Left ventricle myocardium inferior (tissue), 1 donor: Measurements from ENCODE around the gene ADM2. TPM values are rescaled to one million over a fixed set of nuclear protein-coding genes. Genes with fewer than 3 reads are reported as not detected.

Source experiments
- DNase-seq: peaks from one replicate; pipeline ENCODE4 v3.0.0-alpha.2; 2020
- H3K27ac ChIP-seq: fragments of 200-600 bp; replicated peaks from 2 replicates; pipeline ENCODE4 v1.8.0; 2021
- H3K27me3 ChIP-seq: fragments of 200-600 bp; 2 replicates; pipeline ENCODE4 v1.8.0; 2021; ENCODE audit warnings: low read depth
- H3K36me3 ChIP-seq: fragments of 200-600 bp; 2 replicates; pipeline ENCODE4 v1.8.0; 2021
- H3K4me1 ChIP-seq: fragments of 200-600 bp; 2 replicates; pipeline ENCODE4 v1.8.0; 2021
- H3K4me3 ChIP-seq: fragments of 200-600 bp; 2 replicates; pipeline ENCODE4 v1.8.0; 2021; ENCODE audit warnings: mild to moderate bottlenecking, moderate library complexity
- H3K9me3 ChIP-seq: fragments of 200-600 bp; replicated peaks from 2 replicates; pipeline ENCODE4 v1.8.0; 2021
- intact Hi-C: fragments of 100-400 bp; cut with micrococcal nuclease; formaldehyde crosslinking; loops from one replicate; pipeline ENCODE4 v1.11.0; 2022
- total RNA-seq: library from RNA; stranded (reverse); fragmentation: NEBNext Ultra II Directional; extraction: Animal tissue kit (Norgen Biotek cat#: 25700); gene quantifications from one replicate; pipeline ENCODE4 v1.2.1, GENCODE V29; 2021
- TF ChIP-seq, protein P1 (sequence below): fragments of 200-600 bp; IDR thresholded peaks from 2 replicates; pipeline ENCODE4 v1.8.0; 2021; ENCODE audit warnings: antibody characterized with exemption, mild to moderate bottlenecking, borderline replicate concordance
- donor health status: DM: no; HTN: yes; CAD: no; lungs with severe emphysema.

ADM2 gene
- total RNA-seq, 1 donor from 2014 or later: not detected

DNA sequence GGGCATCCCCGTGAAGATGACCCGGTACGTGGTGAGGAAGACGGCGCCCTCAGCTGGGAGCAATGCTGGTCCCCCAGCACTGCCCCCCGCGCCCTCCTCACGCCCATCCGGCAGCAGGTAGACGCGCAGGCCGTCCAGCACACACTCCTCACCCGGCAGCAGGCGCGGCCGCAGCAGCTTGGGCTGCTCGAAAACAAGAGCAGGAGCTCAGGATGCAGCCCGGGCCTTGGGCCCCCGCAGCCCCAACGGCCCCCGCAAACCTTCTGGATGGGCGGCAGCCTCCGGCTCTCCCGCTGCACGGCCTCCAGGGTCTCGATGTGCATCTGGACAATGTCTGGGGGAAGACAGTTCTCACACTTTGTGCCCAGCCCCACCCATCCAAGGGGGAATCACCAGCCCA lies 19.8 kb upstream of the ADM2 start:
- no peak for DNase-seq
- no peaks in the 10 kb centered on the region for H3K9me3 ChIP-seq
- no peak overlapping the region for H3K27ac ChIP-seq
- TF ChIP-seq, protein P1, sequence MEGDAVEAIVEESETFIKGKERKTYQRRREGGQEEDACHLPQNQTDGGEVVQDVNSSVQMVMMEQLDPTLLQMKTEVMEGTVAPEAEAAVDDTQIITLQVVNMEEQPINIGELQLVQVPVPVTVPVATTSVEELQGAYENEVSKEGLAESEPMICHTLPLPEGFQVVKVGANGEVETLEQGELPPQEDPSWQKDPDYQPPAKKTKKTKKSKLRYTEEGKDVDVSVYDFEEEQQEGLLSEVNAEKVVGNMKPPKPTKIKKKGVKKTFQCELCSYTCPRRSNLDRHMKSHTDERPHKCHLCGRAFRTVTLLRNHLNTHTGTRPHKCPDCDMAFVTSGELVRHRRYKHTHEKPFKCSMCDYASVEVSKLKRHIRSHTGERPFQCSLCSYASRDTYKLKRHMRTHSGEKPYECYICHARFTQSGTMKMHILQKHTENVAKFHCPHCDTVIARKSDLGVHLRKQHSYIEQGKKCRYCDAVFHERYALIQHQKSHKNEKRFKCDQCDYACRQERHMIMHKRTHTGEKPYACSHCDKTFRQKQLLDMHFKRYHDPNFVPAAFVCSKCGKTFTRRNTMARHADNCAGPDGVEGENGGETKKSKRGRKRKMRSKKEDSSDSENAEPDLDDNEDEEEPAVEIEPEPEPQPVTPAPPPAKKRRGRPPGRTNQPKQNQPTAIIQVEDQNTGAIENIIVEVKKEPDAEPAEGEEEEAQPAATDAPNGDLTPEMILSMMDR: no peak
- H3K4me3 ChIP-seq: no peak overlapping the region
- intact Hi-C loops: no loop called here
- H3K27me3 ChIP-seq: no peaks in the 10 kb centered on the region
- peaks cover 100% of the 10 kb centered on the region for H3K36me3 ChIP-seq
- no peaks in the 10 kb centered on the region for H3K4me1 ChIP-seq

DNA sequence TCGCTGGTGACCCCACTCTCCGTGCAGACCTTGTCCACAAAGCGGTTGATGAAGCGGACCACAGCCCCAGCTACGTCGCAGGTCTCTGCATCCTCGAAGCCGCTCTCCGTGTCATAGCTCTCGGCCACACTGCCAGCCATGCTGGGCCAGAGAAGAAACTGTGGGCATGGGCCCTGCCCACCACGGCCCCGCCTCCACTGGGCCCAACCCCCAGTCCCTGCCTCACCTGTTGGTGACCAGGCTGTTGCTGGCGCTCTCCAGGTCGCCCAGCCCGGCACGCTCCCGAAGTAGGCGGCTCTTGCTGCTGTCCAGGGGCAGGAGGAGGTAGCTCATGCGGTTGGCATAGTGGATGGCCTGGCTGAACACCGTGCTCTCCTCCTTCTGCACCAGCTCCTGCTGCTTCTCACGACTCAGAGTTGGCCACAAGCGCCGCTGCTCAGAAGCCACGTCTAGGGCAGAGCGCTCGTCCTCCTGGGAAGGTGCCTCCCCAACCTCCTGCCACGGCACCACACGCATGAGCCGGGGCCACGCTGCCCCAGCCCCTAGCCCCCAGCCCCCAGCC lies 19.3 kb upstream of the ADM2 start:
- intact Hi-C loops: no loop called here
- H3K36me3 ChIP-seq: peaks cover 100% of the 10 kb centered on the region
- no peaks in the 10 kb centered on the region for H3K4me1 ChIP-seq
- DNase-seq: no peak
- H3K4me3 ChIP-seq: no peak overlapping the region
- no peaks in the 10 kb centered on the region for H3K9me3 ChIP-seq
- TF ChIP-seq, protein P1: no peak
- no peaks in the 10 kb centered on the region for H3K27me3 ChIP-seq
- no peak overlapping the region for H3K27ac ChIP-seq

DNA sequence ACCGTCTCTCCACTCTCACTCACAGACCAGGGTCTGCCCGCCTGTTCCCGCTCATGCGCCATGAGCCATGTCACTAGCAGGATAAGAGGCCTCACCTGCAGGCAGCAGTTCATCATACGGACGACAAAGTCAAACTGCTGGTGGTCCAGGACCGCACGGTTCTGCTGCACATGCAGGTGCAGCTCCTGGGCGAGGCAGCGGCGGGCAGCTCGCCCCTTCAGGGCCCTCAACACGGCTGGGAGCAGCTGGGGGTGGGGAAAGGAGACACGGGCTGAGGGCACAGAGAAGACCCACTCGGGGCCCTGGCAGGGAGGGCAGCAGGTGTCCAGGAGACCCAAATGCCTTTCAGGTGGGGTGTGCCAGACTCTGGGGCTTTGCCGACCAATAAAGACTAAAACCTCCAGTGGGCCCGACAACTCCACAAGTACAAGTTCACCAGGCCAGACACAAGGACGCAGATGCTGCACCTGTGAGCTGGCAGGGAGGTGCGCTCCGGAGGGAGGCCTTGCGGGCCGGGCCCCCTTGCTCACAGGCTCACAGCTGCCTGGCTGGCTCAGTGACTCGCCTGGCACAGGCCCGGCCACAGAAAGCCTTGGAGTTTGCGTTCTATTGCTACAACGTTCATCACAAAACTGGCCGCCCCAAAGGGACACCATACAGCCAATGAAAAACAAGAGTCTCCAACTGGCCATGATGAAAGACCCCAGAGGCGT lies 18.0 kb upstream of the ADM2 start:
- H3K27me3 ChIP-seq: no peaks in the 10 kb centered on the region
- peaks cover 3% of the 10 kb centered on the region for H3K4me1 ChIP-seq
- intact Hi-C loops: no loop called here
- TF ChIP-seq, protein P1: no peak
- H3K9me3 ChIP-seq: no peaks in the 10 kb centered on the region
- H3K4me3 ChIP-seq: no peak overlapping the region
- H3K36me3 ChIP-seq: peaks cover 98% of the 10 kb centered on the region
- no peak overlapping the region for H3K27ac ChIP-seq
- DNase-seq: no peak

DNA sequence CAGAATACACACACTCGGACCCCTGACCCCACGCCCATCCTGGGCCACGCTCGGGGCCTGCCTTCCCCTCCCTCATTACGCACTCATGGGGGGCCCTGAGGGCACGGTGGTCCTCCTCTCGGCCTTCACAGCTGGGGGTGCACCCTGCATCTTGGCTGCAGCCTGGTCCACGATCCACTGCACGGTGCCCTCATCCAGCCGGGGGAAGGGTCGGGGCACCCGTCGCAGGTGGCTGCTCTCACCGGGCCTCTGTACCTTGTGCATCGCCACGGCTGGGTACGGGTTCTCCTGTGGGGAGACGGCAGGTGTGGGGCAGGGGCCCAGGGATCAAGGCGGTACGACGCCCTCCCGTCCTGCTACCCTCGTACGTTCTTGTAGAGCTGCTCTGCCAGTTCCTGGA lies 16.9 kb upstream of the ADM2 start:
- H3K4me3 ChIP-seq: no peak overlapping the region
- intact Hi-C loops: no loop called here
- H3K27me3 ChIP-seq: no peaks in the 10 kb centered on the region
- H3K9me3 ChIP-seq: no peaks in the 10 kb centered on the region
- DNase-seq: no peak
- H3K36me3 ChIP-seq: peaks cover 86% of the 10 kb centered on the region
- H3K4me1 ChIP-seq: peaks cover 14% of the 10 kb centered on the region
- no peak overlapping the region for H3K27ac ChIP-seq
- TF ChIP-seq, protein P1: no peak

DNA sequence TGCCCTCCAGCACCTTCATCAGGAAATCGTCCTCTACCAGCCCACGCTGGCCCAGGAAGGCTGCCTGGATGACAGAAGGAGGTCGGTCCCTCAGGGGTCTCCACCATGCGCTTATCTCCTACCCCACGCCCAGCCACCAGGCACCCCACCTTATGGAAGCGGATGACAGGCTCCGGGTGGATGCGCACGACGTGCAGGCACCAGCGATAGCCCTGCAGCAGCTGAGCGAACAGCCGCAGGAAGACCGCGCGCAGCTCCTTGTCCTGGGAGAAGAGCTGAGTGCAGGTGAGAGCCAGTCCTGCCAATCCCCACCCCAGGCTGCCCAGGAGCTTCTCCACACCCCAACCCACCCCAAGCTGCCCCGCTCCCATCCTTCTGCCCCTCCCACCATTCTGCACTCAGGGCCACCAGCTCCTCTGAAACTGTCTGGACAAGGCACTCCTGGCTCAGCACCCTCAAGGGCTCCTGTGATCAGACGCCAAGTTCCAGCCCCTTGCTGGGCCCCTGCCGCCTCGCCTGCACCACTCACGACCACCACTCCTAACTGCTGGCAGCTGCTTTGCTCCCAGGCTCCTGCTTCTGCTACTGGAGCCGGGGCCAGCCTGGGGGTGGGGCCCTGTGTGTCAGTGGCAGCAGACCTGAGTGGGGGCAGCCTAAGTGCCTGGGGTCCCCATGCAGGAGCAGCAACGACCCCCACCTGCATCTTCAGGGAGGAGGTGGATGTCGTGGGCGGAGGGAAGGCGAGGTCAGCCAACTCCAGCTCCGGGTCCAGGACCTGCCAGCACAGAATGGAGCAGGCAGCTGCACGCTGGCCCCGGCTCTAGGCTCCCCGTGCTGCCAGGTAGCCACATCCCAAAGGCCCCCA lies 16.0 kb upstream of the ADM2 start:
- no peak overlapping the region for H3K27ac ChIP-seq
- no peak overlapping the region for H3K4me3 ChIP-seq
- peaks cover 23% of the 10 kb centered on the region for H3K4me1 ChIP-seq
- intact Hi-C loops: no loop called here
- no peak for DNase-seq
- no peaks in the 10 kb centered on the region for H3K27me3 ChIP-seq
- H3K36me3 ChIP-seq: peaks cover 78% of the 10 kb centered on the region
- H3K9me3 ChIP-seq: no peaks in the 10 kb centered on the region
- TF ChIP-seq, protein P1: no peak
